UCSD-AML1 (cell line): ENCODE measurements around the gene ETS2.
A peak's percentile ranks its signal among the peaks of the same experiment; 100 is the strongest.

Source experiments
- DNase-seq: peaks from one replicate; lab custom pipeline; 2025; ENCODE audit not compliant: unreplicated experiment; lab: John Stamatoyannopoulos, UW

ETS2 gene

GRCh38 chr21:38805328-38806152 lies at the start of gene ETS2:
ETS2 (plus strand) TSS chr21:38805929; CDS start chr21:38810035, 4,106 bp downstream.
- DNase-seq = peak; percentile 98

- no peak for DNase-seq
Observed at GRCh38 chr21:38756746-38757145, 49.0 kb upstream of the ETS2 start.

GRCh38 chr21:38758501-38759214 lies 47.1 kb upstream of the ETS2 start:
- DNase-seq = no peak

DNA sequence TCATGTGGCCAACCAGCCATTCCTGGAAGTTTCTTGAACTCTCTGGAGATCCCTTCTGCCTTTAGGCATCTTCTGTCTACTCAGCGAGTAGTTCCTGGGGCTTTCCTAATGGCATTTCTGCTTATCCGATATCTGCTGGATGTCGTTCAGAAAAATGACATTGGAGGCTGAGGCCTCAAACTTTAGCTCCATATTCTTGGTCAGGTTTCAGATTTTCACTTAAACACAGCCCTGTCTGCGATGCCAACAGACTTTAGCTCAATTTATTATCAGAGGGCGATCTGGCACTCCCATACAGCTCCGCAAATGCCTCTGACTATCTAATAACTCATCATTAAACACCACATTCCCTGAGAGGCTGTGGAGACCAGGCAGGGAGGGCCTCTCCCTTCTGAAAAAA lies 46.3 kb upstream of the ETS2 start:
- DNase-seq = no peak

DNA sequence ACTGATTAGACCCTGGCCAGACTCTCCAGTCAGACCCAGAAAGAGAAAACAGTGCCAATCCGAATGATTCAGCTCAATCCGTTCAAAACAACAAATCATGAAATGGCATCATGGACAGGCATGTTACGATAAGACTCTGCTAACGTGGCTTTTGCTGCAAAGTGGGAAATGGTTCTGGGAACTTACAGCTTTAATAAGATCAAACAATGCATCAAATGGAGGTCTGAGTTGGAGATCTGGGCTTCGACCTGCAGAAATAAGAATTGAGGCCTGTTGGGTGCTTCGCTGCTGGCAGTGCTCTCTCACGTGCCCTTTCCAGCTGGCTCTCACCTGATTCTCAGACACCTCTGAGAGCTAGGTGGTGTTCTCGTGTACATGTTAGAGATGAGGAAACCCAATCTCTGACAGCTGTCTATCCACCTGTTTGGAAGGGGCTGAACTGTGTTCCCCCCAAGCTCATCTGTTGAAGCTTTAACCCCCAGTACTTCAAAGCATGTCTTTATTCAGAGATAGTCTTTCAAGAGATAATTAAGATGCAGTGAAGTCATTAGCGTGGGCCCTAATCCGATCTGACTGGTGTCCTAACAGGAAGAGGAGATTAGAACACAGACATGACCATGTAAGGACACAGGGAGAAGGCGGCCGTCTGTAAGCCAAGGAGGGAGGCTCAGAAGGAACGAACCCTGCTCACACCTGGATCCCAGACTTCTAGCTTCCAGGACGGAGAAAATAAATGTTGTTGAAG lies 45.5 kb upstream of the ETS2 start:
- no peak for DNase-seq

DNA sequence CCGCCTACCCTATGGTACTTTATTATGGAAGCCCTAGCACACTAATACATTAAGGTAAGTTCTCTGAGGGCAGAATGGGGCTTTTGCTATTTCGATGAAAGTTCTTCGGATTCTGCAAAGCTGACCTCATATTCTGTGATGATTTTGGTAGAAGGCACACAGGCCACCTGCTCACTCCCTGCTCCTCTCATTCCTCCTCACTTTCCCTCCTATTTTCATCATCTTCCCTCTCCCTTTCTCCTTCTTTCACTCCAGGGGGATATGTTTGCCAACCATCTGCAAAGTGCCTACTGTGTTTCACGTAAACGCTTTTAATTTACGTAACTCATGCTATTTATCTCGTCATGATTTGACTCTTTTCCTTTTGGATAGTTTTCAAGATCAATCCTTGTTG lies 45.0 kb upstream of the ETS2 start:
- DNase-seq = no peak

- DNase-seq = no peak
Observed at GRCh38 chr21:38761531-38761930, 44.2 kb upstream of the ETS2 start.

- DNase-seq = no peak
Observed at GRCh38 chr21:38765056-38765455, 40.7 kb upstream of the ETS2 start.

DNA sequence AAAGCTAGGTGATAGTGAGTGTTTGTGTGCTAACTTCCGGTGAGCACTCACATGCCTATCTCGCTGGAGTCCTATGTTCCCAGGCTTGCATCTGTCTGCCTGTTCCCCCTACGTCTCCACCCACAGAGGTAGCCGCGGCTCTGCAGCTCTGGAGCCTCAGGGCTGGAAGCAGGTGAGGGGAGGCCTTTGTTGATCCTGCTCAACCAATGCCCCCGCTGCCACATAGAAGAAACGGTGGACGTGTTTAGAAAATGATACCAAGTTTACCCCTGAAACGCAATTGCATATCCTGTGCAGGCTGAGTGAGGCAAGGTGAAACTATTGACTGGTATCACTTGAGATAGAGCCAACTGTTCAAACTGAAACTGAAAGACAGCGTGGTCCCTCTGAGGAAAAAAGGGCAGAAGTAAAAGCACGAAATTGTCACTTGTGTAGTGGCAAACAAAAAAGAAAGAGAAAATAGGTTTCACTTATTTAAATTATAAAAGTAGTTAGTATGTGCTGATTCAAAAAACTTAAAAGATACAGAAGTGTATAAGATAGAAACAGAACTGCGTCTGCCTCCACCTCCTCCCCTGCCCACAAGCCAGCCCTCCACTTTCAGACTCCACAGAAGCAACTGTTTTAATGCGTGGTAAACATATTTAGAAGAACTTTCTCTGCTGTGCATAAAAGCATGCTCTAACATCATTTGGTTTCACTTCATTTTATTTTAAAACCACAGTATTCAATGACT lies 38.6 kb upstream of the ETS2 start:
- no peak for DNase-seq

DNA sequence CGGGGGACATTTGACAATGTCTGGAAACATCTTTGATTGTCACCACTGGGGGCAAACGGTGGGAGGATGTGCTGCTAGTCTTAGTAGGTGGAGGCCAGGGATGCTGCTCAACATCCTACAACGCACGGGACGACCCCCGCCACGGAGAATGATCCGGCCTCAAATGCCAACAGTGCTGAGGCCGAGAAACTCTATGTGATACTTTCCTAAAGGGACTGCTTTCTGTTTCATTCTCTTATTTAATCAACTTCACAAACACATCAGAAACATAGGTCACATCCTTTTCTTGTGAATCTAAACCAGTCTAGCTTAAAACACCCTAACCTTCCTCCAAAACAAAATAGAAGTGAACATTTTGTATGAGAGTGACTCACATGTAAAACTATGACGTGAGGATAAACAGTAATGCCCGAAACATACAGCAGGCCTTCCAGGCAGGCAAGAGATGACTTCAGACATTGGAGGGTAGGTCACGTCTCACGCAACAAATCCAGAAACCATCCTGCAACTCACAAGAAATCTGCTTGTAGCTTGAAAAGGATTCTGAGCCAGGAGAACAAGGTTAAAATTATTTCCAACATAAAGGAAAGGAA lies 37.2 kb upstream of the ETS2 start:
- no peak for DNase-seq

- DNase-seq = no peak
Observed at GRCh38 chr21:38769191-38769780, 36.4 kb upstream of the ETS2 start.

- no peak for DNase-seq
Observed at GRCh38 chr21:38770660-38771059, 35.1 kb upstream of the ETS2 start.

DNA sequence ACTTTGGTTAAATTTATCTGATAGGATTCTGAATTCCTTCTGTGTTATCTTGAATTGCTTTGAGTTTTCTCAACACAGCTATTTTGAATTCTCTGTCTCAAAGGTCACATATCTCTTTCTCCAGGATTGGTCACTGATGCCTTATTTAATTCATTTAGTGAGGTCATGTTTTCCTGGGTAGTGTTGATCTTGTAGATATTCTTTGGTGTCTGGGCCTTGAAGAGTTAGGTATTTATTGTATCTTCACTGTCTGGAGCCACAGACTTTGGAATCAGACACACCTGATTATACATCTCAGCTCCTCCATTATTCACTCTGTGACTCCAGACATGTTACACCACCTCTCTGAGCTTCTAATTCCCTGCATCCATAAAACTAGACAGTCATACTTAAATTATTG lies 34.2 kb upstream of the ETS2 start:
- DNase-seq = no peak

- DNase-seq = no peak
Observed at GRCh38 chr21:38772646-38773045, 33.1 kb upstream of the ETS2 start.

DNA sequence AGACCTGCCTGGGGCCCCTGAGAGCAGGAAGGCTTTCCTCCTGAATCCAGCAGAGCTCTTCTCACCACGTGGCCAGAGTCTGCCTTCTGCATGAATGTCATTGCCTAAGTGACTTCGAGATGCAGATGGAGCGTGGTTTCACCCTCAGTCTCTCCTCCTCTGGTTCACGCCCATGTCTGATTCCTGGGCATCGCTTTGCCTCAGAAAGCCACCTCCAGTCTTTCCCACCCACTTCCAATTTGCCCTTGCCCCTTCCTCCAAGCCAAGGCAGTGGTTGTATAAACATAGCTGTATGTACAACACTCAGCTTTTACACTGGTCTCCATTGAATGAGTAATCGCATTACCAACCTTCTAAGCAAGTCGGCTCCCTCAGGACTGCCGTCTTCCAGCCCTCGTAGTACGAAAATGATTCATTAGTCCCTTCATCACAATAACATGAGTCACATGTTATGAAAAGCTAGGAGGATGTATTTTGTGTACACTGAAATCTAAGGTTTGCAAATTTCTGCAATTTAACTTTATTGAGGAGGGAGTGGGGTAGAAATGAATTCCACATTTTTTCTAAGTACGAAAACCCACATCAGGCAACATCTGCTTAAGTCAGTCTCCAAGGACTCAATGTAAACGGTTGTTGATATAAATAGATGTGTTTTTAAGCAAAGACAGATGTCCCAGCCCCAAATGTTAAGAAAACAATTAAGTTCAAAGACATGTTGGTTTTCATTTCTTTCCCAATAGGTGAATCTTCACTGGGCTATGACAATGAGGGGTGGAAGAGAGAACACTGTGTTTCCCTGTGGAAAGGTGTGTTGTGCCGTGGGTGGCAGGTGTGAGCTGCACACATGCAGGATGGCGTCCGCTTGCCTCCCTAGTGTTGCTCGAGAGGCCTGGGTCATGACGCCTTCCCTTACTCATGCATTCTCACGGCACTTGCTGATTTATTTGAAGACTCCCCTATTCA lies 32.3 kb upstream of the ETS2 start:
- no peak for DNase-seq

GRCh38 chr21:38774152-38774551 lies 31.6 kb upstream of the ETS2 start:
- DNase-seq = no peak

DNA sequence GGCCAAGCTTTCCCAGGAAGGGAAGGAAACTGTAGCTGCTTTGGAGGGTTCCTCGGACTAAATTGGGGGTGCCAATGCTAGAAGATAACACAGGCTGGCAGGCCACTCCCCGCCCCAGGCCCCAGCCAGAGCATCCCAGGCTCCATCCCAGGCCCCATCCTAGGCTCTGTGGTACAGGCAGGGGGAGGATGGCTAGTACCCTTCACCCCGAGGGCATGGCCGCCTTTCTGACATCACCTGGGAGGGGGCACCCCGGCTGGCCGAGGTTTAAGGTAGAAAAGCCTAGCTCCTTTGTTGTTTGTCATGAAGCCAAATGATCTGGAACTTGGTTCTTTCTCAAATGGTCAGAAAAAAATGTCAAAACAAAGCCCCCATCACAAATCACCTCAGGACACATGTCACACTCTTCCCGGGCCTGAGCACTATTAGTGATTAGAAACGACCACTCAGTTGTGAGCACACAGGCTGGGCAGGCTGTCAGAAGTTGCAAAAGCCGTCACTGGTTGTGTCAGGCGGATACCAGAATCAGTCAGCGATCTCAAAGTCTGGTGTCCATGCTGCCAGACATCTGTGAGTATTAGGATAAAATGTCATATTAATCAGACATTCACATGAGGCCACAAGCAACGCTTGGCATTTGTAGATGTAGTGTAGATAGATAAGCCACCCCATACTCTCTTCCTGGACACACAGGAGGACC lies 31.0 kb upstream of the ETS2 start:
- no peak for DNase-seq

GRCh38 chr21:38775733-38776132 lies 30.0 kb upstream of the ETS2 start:
- DNase-seq = no peak

GRCh38 chr21:38777015-38777414 lies 28.7 kb upstream of the ETS2 start:
- no peak for DNase-seq
